LNCaP clone FGC (cell line): ENCODE results near the gene NFAM1.

Source experiments
- DNase-seq: peaks from one replicate; pipeline ENCODE4 v3.0.0-alpha.2; 2011; ENCODE audit warnings: low read depth
- H3K4me3 ChIP-seq: 2 replicates; pipeline ENCODE4 v1.5.1; 2011; ENCODE audit warnings: mild to moderate bottlenecking, low read depth, low read length, control low read depth
- CTCF ChIP-seq: IDR thresholded peaks from 2 replicates; pipeline ENCODE4 v1.5.1; 2012; ENCODE audit warnings: mild to moderate bottlenecking; ENCODE audit not compliant: control insufficient read depth, insufficient read depth; ENCODE audit errors: extremely low read depth

The NFAM1 gene

GRCh38 chr22:42416671-42417230 lies 15.5 kb downstream of the NFAM1 start:
- H3K4me3 ChIP-seq, result no peak overlapping the region
- no peak for DNase-seq
- TF ChIP-seq CTCF, result no peak

- DNase-seq, result no peak
- TF ChIP-seq CTCF, result no peak
- H3K4me3 ChIP-seq, result no peak overlapping the region
Measured at GRCh38 chr22:42414565-42415303, 17.5 kb downstream of the NFAM1 start.

- no peak overlapping the region for H3K4me3 ChIP-seq
- DNase-seq, result no peak
- TF ChIP-seq CTCF, result no peak
Measured at GRCh38 chr22:42414021-42414420, 18.2 kb downstream of the NFAM1 start.

GRCh38 chr22:42412744-42413333 lies 19.4 kb downstream of the NFAM1 start:
- no peak for DNase-seq
- H3K4me3 ChIP-seq, result no peak overlapping the region
- no peak for TF ChIP-seq CTCF

GRCh38 chr22:42410708-42411107 lies 21.5 kb downstream of the NFAM1 start:
- H3K4me3 ChIP-seq, result no peak overlapping the region
- no peak for TF ChIP-seq CTCF
- DNase-seq, result no peak

GRCh38 chr22:42408810-42409529 lies 23.2 kb downstream of the NFAM1 start:
- no peak for TF ChIP-seq CTCF
- H3K4me3 ChIP-seq, result no peak overlapping the region
- no peak for DNase-seq
